HG03565 (cell line): ENCODE data around the gene CCDC134.

Experiments used
- ATAC-seq: cut with Tn5 transposase; IDR thresholded peaks from one replicate; pipeline ENCODE4 v1.9.1; 2021; ENCODE audit warnings: mild to moderate bottlenecking, moderate library complexity; ENCODE audit not compliant: unreplicated experiment

CCDC134 gene

DNA sequence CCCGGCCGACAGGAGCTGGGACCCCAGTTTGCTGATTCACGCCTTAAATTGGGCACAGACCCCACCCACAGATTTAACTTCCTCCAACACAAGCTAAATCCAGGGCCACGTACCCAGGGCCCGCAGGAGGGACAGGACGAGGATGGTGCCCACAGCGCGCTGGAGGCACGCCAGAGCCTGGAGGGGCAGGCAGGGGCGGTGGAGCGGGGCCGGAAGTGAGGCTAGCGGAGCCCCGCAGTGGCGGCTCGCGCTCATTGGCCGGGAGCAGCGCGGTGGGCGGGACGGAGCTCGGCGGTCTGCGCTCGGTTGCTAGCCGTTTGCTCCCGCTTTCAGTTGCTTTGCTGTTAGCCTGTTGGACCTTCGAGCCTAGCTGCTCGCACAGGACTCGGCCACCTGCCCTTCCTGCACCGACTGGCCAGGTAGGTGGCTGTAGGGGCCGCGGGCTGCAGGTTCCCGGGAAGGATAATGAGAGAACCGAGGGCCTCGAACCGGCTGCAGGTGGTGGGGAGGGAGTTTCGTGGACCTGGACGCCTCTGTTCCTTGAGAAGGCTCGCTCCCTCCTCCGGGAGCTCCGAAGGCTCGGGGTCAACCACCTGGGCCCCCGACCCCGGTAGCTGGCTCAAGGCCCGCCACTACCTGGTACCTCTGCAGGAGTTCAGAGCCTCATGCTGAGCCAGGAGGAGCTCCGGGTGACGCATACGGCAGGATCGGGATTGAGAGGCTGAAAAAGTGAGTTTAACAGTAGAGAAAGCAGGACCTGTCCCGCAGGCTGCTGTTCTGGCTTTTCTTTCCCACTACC lies at the start of gene CCDC134:
Gene CCDC134 (plus strand): TSS at position 332 of the 799 bp plus-strand sequence. CDS start 8,212 bp downstream, outside the sequence.
- ATAC-seq: peak; percentile 69

DNA sequence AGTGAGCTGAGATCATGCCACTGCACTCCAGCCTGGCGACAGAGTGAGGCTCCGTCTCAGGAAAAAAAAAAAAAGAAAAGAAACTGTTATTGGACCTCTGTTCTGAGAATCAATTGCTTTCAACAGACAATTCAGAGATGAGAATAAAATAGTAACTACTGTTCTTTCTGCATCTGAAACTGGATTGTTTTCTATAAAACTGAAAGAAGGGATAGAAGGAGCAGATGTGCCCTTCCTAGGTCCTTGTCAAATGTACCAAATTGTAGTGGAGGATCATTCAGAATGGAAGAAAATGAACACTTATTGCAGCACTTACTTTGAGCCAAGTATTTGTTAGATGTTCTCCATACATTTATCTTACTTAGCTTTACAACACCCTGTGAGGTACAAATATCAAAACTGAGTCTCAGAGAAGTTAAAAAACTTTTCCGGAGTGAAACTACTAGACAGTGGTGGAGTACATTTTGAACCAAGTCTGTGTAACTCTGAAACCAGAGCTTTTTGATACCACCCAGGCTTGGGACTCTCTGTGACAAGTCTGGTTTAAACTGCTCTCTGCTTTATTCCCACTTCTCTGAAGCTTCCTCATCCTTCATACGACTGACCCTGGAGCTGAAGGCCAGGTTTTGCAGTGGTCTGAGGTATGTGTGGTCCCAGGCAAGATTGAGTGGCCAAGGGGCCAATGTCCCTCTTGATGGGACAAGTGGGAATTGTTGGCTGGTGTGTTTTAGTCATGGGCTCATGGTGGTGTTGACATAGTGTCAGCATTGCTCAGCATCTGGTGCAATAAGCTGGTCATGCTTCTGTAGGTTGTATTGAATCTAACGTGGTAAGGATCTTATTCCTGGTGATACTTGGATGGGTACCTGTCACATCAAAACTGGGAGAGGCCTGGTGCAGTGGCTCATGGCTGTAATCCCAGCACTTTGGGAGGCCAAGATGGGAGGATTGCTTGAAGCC lies 48.2 kb upstream of the CCDC134 start:
- ATAC-seq: no peak

DNA sequence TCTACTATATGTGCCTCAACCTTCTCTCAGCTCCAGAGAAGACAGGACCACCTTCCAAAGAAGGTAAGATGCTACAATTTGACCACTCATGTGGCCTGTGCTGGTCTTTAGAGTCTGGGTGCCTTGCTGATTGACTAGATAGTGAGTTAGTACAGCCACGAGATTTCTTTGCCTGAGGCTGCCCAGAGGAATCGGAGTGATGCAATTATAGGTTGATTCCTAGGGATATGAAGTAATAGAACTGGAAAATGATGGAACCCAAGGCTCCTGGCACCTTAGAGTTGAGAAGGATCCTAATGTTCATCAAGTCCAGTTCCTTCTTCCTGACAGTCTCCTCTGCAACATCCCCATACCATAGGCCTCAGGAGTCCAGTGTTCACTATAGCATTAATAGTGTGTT lies 46.5 kb upstream of the CCDC134 start:
- ATAC-seq: no peak

DNA sequence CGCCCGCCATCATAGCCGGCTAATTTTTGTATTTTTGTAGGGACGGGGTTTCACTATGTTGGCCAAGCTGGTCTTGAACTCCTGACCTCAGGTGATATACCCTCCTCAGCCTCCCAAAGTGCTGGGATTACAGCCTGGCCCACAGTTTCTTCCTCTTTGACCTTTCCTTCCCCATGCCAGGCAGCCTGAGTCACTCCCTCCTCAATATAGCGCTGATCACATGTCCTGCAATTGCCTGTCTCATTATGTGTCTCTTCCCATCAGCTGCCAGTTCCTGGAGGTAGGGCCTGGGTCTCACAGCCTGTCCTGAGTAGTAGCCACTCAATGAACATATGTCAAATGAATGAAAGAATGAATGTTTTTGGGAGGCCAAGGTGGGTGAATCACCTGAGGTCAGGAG lies 43.0 kb upstream of the CCDC134 start:
- no peak for ATAC-seq

DNA sequence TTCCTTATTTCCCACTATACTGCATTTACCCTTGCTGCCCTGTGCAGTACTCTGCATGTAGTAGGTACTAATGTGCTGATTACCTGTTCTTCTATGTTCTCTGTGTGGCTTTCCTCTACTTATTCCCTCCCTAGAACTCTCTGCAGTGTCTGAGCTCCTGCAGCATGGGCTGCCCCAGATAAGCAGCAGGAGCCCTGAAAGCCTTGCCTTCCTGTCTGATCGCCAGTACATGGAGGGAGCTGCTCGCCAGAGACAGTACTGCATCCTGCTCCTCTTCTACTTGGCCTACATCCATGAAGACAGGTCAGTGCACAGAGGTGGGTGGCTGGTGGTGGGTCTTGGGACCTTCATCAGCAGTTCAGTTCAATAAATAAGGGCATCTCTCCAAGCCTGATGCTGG lies 42.2 kb upstream of the CCDC134 start:
- no peak for ATAC-seq

DNA sequence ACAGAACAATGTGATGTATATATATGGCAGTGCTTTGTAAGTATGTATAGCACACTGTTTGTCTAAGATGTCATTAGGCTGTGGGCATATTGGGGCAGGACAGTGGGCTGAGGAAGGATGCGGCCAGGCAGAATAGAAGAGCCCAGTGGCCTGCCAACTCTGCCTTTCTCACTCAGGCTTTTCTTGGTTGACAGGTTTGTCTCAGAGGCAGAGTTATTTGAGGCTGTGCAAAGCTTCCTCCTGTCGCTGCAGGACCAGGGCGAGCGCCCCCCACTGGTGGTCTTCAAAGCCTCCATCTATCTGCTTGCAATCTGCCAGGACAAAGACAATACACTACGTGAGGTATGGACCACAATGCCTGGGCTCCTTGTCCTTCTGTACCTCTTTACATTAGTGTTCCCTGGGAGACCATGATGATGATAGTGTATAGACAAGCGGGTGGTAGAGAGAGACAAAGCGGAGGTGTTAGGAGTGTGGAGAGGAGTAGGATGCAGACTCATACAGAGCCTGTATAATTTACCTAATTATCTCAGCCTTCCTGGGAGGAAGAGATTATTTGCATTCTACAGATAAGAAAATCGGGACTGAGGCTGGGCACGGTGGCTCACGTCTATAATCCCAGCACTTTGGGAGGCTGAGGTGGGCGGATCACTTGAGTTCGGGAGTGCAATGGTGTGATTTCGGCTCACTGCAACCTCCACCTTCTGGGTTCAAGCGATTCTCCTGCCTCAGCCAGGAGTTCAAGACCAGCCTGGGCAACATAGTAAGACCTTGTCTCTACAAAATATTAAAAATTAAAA lies 37.3 kb upstream of the CCDC134 start:
- ATAC-seq: no peak

DNA sequence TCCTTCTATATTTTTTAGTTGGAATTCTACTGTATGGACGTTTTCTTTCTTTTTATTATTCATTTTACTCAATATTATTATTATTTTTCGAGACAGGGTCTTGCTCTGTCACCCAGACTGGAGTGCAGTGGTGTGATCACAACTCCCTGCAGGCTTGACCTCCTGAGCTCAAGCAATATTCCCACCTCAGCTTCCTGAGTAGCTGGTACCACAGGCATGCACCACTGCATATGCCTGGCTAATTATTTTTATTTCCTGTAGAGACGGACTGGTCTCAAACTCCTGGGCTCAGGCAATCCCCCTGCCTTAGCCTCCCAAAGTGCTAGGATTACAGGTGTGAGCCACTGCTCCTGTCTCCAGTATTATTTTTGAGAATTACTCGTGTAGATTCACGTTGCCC lies 34.0 kb upstream of the CCDC134 start:
- ATAC-seq: no peak

DNA sequence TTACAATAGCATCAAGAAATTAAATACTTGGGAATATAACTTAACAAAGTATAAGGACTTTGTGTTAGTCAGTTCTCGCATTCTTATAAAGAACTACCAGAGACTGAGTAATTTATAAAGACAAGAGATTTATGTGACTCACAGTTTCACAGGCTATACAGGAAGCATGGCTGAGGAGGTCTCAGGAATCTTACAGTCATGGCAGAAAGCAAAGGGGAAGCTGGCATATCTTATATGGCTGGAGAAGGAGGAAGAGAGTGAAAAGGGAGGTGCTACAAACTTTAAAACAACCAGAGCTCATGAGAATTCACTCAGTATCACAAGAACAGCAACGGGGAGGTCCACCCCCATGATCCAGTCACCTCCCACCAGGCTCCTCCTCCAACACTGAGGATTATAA lies 32.0 kb upstream of the CCDC134 start:
- no peak for ATAC-seq

DNA sequence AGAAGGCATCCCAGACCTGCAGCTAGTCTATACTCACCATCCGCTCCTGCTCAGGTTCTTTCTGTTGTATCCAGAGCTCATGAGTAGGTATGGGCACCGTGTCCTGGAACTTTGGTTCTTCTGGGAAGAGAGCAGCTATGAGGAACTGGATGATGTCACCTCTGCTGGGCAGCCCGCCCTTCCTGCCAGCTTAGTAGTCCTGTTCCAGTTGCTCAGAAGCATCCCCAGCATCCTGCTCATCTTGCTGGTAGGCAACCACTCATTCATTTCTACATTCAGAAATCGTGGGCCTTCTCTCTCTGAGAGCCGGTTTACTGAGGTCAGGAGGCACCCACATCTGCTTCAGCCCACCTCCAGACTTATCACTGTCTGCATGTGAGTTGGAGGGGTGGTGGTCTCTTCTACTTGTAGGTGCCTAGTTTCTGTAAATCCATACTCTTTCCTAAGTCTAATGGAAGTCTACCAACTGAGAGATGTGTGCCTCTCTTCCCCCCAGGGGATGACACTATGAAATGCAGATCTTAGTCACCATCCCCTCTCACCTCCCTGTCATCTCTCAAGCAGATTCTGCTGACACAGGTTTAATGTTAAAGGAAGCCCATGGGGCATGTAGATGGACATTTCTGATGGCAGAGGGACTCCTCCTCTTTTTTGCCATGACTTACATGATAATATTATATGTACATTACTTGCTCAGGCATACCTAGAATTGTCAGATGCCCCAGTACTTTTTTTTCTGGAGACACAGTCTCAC lies 29.6 kb upstream of the CCDC134 start:
- ATAC-seq: no peak

DNA sequence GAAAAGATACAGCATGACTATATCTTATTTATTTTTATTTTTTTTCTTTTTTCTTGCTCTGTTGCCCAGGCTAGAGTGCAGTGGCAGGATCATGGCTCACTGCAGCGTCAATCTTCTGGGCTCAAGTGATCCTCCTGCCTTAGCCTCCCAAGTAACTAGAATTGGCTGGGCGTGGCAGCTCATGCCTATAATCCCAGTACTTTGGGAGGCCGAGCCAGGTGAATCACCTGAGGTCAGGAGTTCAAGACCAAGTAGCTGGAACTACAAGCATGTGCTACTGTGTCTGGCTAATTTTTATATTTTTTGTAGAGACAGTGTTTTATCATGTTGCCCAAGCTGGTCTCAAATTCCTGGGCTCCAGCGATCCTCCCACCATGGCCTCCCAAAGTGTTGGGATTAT lies 28.3 kb upstream of the CCDC134 start:
- ATAC-seq: no peak

DNA sequence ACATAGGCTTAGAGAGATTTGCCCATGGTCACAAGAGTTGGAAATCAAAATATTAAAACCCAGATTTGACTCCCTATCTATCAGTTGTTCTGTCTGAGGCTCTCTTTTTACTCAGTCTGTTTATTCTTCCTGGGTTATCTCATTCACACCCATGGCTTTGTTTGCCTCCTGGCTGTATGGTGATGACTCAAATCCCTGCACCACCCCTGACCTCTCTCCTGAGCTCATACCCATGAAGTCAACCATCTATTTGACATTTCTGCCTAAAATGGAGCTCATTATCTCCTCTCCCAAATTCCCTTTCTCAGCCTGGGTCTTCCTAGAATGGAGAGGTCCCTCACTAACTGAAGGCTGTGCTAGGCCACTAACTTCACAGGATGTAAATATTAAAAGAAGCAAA lies 27.8 kb upstream of the CCDC134 start:
- no peak for ATAC-seq

DNA sequence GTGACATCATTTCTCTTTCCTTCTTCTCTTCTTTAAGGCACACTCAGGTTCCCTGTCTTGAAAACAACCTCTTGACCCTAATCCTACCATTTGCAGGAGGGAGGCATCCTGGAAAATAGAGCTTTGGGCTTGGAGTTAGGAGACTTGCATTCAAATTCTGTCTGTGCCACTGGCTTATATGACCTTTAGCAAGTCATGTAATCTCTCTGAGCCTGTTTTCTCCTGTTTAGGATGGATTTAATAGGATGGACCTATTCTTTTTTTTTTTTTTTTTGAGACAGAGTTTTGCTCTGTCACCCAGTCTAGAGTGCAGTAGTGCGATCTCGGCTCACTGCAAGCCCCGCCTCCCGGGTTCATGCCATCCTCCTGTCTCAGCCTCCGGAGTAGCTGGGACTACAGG lies 25.1 kb upstream of the CCDC134 start:
- no peak for ATAC-seq

DNA sequence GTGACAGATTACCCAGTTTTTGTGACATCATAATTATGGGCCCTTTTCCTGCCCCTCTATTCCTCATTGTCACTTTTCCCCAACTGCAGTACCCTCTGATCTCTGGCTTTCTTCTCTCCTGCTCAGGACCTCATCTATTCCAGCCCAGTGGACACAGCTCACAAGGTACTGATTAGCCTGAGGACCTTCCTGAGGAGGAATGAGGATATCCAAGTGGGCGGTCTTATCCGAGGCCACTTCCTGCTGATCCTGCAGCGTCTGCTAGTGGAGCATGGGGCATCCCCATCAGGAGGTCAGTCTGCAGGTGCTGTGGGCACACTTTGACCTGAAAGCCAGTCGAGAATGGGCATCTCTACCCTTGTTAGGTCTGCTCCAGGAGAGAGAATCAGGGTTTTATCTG lies 24.5 kb upstream of the CCDC134 start:
- no peak for ATAC-seq

DNA sequence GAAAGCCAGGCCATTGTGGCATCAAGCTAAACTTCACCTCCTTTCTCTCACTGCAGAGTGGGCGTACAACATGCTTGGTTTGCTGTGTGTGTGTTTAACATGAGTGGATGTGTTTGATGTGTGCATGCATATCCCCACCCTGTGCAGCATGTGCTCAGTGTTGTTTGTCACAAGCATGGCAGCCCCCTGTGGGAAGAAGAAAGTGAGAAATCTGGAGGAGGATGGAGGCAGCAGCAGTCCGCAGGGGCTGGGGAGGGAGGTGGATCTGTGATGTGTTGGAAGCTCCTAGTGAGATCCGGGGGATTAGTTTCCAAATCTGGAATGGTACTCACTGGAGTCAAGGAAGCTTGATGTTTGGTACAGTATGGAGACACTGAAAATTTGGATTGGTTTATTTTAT lies 24.1 kb upstream of the CCDC134 start:
- ATAC-seq: no peak

DNA sequence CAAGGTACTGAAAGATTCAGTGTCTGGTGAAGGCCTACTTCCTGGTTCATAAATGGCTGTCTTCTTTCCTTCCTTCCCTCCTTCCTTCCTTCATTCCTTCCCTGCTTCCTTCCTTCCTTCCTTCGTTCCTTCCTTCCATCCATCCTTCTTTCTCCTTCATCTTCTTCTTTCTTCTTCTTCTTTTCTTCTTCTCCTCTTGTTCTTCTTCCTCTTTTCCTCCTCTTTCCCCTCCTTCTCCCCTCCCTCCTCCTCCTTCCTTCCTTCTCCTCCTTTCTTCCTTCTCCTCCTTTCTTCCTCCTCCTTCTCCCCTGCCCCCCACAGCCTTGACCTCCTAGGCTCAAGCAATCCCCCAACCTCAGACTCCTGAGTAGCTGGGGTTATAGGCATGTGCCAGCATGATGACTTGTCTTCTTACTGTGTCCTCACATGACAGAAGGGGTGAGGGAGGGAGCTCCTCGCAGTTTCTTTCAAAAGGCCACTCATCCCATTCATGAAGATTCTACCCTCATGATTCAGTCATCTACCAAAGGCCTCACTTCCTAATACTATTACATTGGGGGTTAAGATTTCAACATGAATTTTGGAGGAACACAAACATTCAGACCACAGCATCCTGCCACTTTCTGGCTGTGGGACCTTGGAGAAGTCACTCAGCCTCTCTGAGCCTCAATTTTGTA lies 22.6 kb upstream of the CCDC134 start:
- no peak for ATAC-seq

DNA sequence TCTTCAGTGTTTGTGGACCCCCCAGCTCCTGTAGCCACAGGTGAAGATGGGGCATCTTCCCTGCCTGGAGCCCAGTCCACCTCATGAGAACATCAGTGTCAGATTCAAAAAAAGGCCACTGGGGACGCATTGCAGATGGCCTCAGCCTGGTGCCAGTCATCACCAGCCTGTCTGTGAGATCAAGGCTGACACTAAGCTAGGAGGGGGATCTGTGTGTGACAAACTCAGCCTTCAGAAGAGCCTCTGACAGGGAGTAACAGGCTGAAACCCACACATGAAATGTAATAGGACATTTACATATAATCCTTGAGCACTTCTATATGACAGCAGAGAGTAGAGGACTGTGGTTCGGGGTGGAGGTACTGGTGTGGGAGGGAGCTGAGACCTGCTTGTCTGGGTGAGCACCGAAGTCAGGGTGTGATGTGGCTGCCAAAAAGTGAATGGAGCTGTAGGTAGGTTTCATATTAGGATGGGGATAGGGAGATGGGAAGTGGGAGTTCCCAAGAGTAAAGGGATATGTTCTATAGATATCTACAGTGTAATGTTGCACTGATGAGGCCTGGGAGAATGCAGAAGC lies 20.5 kb upstream of the CCDC134 start:
- no peak for ATAC-seq

DNA sequence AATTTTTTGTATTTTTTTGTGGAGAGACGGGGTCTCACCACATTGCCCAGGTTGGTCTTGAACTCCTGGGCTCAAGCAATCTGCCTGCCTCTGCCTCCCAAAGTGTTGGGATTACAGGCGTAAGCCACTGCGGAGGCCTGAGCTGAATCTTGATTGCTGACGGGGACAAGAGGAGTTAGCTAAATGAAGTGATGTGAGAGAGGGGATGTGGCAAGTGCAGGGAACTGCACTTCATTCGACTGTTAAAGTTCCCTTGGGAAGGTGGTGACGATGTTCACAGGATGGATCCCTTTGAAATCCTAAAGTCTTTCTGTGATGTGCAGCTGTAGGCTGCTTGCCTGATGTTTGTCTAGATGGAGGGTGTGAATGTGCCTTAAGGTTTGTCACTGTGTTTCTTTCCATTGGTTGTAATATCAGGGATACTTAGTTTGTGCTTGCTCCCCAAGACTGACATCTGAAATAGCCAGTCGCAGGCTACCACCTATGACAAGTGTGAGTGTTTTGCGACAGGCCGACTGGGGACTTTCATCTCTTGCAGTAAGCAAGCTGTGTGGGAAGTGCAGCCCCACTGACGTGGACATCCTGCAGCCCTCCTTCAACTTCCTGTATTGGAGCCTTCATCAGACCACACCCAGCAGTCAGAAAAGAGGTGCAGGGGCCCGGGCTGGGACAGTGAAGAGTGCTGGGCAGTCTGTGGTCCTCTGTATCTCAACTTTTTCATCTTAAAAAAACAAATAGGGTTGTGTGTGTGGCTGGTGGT lies 19.6 kb upstream of the CCDC134 start:
- peak; percentile 82 for ATAC-seq

DNA sequence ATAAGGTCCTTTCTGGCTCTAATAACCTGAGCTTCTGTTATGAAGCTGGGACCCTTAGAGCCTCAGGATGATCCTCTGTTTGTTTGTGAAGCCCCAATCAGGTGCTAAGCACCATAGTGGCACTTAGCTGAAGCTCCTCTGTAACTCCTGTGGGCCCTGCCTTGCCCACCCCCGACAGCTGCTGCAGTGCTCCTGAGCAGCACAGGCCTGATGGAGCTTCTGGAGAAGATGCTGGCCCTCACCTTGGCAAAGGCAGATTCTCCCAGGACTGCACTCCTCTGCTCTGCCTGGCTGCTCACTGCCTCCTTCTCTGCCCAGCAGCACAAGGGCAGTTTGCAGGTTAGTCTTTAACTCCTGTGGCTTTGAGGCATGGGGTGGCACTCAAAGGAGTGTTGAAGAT lies 19.0 kb upstream of the CCDC134 start:
- ATAC-seq: peak; percentile 10

DNA sequence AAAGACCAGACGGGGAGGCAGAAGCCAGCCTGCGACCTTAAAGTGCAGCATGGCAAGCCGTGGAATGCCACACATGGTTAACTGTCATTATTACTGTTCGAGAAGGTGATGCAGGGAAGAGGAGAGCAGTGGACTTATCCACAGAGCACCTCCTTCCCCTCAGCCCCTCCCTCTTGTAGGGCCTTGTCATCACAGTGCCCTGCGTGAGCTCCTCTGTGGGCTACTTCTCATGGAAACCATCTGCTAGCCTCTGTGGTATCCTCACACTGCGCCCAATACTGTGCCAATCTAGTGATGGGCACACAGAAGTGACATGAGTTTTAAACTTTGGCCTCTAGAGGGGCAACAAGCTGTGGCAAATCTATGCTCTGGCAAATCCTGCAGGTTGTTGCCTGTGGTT lies 18.2 kb upstream of the CCDC134 start:
- no peak for ATAC-seq
